Caco-2 (cell line): ENCODE results near the gene TGFBRAP1. TPM values are rescaled to one million over a fixed set of nuclear protein-coding genes. Genes with fewer than 3 reads are reported as not detected.

ENCODE experiments used
- BruUV-seq: library from RNA; stranded (reverse); fragments of 400-500 nt; replicated peaks from 2 replicates; lab custom pipeline; 2021; lab: Mats Ljungman, UMichigan
- CTCF ChIA-PET: fragments of 300-600 bp; sonication (Branson Sonifier 250); formaldehyde crosslinking; loops from one replicate; lab custom pipeline; 2022; ENCODE audit warnings: antibody characterized with exemption; lab: Charles Lee
- POLR2A ChIA-PET: fragments of 300-600 bp; sonication (Branson Sonifier 250); formaldehyde crosslinking; loops from one replicate; lab custom pipeline; 2022; ENCODE audit warnings: antibody characterized with exemption; lab: Charles Lee
- DNase-seq, 2 experiments: peaks; one replicate each; pipeline versions ENCODE4 v3.0.0 to v3.0.0-alpha.2; 2020 to 2022
- H3K27me3 ChIP-seq: replicated peaks from 2 replicates; pipeline ENCODE4 v1.6.0; 2011; ENCODE audit warnings: low read length; ENCODE audit not compliant: control insufficient read depth, insufficient read depth
- H3K36me3 ChIP-seq: 2 replicates; pipeline ENCODE4 v1.5.1; 2011; ENCODE audit warnings: low read length; ENCODE audit not compliant: control insufficient read depth, insufficient read depth
- H3K4me1 ChIP-seq: fragments of 250-450 bp; sonication (Bioruptor Pico); 2 replicates; pipeline ENCODE4 v1.5.1; 2020; ENCODE audit warnings: mild to moderate bottlenecking
- H3K4me3 ChIP-seq: 2 replicates; pipeline ENCODE4 v1.5.1; 2011; ENCODE audit warnings: low read depth, mild to moderate bottlenecking, control low read depth, low read length
- H3K9me3 ChIP-seq: fragments of 250-450 bp; sonication (Bioruptor Pico); 2 replicates; pipeline ENCODE4 v1.5.1; 2020; ENCODE audit warnings: mild to moderate bottlenecking, moderate library complexity
- H3K27ac Mint-ChIP-seq: one replicate; pipeline ENCODE4 v1.8.0; 2022; ENCODE audit warnings: mixed read lengths; ENCODE audit not compliant: unreplicated experiment
- H3K27me3 Mint-ChIP-seq: one replicate; pipeline ENCODE4 v1.8.0; 2022; ENCODE audit warnings: mixed read lengths; ENCODE audit not compliant: insufficient read depth, unreplicated experiment
- H3K36me3 Mint-ChIP-seq: one replicate; pipeline ENCODE4 v1.8.0; 2022; ENCODE audit warnings: mild to moderate bottlenecking, mixed read lengths; ENCODE audit not compliant: insufficient read depth, unreplicated experiment
- H3K4me1 Mint-ChIP-seq: one replicate; pipeline ENCODE4 v1.8.0; 2022; ENCODE audit warnings: low read depth, mixed read lengths; ENCODE audit not compliant: unreplicated experiment
- H3K4me3 Mint-ChIP-seq: one replicate; pipeline ENCODE4 v1.8.0; 2022; ENCODE audit warnings: mild to moderate bottlenecking, moderate library complexity, mixed read lengths; ENCODE audit not compliant: unreplicated experiment
- H3K9me3 Mint-ChIP-seq: one replicate; pipeline ENCODE4 v1.8.0; 2022; ENCODE audit warnings: mixed read lengths; ENCODE audit not compliant: unreplicated experiment
- intact Hi-C: fragments of 100-400 bp; cut with micrococcal nuclease; formaldehyde crosslinking; loops from one replicate; pipeline ENCODE4 v1.10.0; 2022; ENCODE audit not compliant: unreplicated experiment
- total RNA-seq: library from RNA; stranded (reverse); gene quantifications from 2 replicates; pipeline ENCODE4 v1.2.3, GENCODE V29; 2022
- TF ChIP-seq, protein P1 (sequence below), 2 experiments: fragments of 200-600 bp in 1 of 2; IDR thresholded peaks; 1 replicate in 1 of 2; 2 replicates in 1 of 2; pipeline versions ENCODE4 v1.5.1 to v1.8.0; 2011 to 2022; ENCODE audit warnings: antibody characterized with exemption in 1 of 2, control low read depth in 1 of 2, inconsistent platforms in 1 of 2, low read depth in 1 of 2, low read length in 1 of 2, mild to moderate bottlenecking in 1 of 2, moderate library complexity in 1 of 2; ENCODE audit not compliant: insufficient read depth in 1 of 2, severe bottlenecking in 1 of 2, unreplicated experiment in 1 of 2

TGFBRAP1 gene
- total RNA-seq, 1 experiment from 2014 or later: 26.0 TPM

DNA sequence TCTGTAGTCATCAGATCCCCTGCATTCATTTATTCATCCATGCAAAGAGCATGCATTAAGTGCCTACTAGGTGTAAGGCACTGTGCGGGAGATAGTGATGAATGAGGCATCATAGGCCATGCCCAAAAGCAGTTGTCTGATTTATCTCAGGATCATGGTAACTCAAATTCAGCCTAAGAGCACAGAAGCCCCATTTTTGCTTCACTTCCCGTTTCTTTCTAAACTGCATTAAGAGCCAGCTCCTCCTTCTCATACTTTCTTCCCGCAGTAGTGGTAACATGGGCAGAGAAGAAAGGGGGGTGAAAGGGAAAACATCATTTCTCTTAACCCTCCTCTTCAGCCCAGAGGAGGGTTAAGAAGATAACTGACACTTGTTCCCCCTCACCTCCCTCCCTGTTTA, 85.1 kb downstream of the TGFBRAP1 start:
- peaks cover 3% of the 10 kb centered on the region for H3K27me3 Mint-ChIP-seq
- H3K4me1 Mint-ChIP-seq: no peaks in the 10 kb centered on the region
- TF ChIP-seq, protein P1, sequence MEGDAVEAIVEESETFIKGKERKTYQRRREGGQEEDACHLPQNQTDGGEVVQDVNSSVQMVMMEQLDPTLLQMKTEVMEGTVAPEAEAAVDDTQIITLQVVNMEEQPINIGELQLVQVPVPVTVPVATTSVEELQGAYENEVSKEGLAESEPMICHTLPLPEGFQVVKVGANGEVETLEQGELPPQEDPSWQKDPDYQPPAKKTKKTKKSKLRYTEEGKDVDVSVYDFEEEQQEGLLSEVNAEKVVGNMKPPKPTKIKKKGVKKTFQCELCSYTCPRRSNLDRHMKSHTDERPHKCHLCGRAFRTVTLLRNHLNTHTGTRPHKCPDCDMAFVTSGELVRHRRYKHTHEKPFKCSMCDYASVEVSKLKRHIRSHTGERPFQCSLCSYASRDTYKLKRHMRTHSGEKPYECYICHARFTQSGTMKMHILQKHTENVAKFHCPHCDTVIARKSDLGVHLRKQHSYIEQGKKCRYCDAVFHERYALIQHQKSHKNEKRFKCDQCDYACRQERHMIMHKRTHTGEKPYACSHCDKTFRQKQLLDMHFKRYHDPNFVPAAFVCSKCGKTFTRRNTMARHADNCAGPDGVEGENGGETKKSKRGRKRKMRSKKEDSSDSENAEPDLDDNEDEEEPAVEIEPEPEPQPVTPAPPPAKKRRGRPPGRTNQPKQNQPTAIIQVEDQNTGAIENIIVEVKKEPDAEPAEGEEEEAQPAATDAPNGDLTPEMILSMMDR (IDR thresholded peaks at IDR 0.05; ENCODE audit: insufficient read depth in 1 of 2, low read depth in 1 of 2, low read length in 1 of 2, severe bottlenecking in 1 of 2, unreplicated experiment in 1 of 2): no peak
- no peaks in the 10 kb centered on the region for H3K9me3 Mint-ChIP-seq
- Histone ChIP-seq H3K36me3 (no peaks in the 10 kb centered on the region), H3K4me1 (no peaks in the 10 kb centered on the region; the same call in 1 of the 2 replicates), H3K4me3 (no peak overlapping the region), H3K27me3 (no peaks in the 10 kb centered on the region), H3K9me3 (no peaks in the 10 kb centered on the region)
- no peak for DNase-seq
- intact Hi-C loops: loop anchor here (2.0 kb wide), 1 partner anchor 50 kb away; no protein-coding TSS in a partner anchor
- H3K36me3 Mint-ChIP-seq: no peaks in the 10 kb centered on the region
- no peak overlapping the region for H3K27ac Mint-ChIP-seq
- ChIA-PET POLR2A (no interaction called here), CTCF (interaction anchor here (1.6 kb wide), 1 partner anchor 65 kb away, joined by 3 read pairs; no protein-coding TSS in a partner anchor)
- BruUV-seq: no TSS peak
- H3K4me3 Mint-ChIP-seq: no peak overlapping the region

DNA sequence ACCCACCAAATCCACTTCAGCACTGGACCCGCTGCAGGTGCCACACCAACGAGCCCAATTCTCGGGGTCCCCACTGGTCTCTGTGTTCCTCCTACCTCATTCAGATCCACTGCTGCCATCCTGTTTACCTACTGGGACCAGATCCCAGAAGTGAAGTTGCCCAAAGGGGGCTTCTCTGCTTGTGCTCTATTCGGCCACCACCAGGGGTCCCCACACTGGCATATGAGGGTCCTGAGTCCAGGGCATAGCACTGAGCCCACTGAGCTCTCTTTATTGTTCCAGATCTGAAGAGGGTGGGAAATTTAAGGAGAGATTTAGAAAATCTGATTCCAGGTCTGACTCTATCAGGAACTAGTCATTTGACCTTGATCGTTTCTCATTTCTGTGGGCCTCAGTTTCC, 85.6 kb downstream of the TGFBRAP1 start:
- no TSS peak for BruUV-seq
- CTCF ChIA-PET: interaction anchor here (1.1 to 1.6 kb wide), 2 partner anchors 51 to 64 kb away, joined by 3 to 4 read pairs; no protein-coding TSS in a partner anchor
- H3K36me3 Mint-ChIP-seq: no peaks in the 10 kb centered on the region

DNA sequence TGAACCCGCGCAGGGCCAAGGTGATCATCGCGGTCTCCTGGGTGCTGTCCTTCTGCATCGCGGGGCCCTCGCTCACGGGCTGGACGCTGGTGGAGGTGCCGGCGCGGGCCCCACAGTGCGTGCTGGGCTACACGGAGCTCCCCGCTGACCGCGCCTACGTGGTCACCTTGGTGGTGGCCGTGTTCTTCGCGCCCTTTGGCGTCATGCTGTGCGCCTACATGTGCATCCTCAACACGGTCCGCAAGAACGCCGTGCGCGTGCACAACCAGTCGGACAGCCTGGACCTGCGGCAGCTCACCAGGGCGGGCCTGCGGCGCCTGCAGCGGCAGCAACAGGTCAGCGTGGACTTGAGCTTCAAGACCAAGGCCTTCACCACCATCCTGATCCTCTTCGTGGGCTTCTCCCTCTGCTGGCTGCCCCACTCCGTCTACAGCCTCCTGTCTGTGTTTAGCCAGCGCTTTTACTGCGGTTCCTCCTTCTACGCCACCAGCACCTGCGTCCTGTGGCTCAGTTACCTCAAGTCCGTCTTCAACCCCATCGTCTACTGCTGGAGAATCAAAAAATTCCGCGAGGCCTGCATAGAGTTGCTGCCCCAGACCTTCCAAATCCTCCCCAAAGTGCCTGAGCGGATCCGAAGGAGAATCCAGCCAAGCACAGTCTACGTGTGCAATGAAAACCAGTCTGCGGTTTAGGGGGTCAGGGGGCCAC, 87.1 kb downstream of the TGFBRAP1 start:
- CTCF ChIA-PET: no interaction called here

More for the DNA sequence above, 85.6 kb downstream of the TGFBRAP1 start:
- intact Hi-C loops: loop anchor here (2.0 kb wide), 1 partner anchor 51 kb away; no protein-coding TSS in a partner anchor
- Histone ChIP-seq H3K4me1 (no peaks in the 10 kb centered on the region; the same call in 1 of the 2 replicates), H3K27me3 (no peaks in the 10 kb centered on the region), H3K36me3 (no peaks in the 10 kb centered on the region), H3K9me3 (no peaks in the 10 kb centered on the region), H3K4me3 (no peak overlapping the region)
- H3K27me3 Mint-ChIP-seq: peaks cover 3% of the 10 kb centered on the region
- no peak overlapping the region for H3K27ac Mint-ChIP-seq
- TF ChIP-seq, protein P1 (IDR thresholded peaks at IDR 0.05; ENCODE audit: insufficient read depth in 1 of 2, low read depth in 1 of 2, low read length in 1 of 2, severe bottlenecking in 1 of 2, unreplicated experiment in 1 of 2): peak in 1 of 2 experiments; percentile 37
- no peaks in the 10 kb centered on the region for H3K9me3 Mint-ChIP-seq
- H3K4me3 Mint-ChIP-seq: no peak overlapping the region
- POLR2A ChIA-PET: no interaction called here
- no peaks in the 10 kb centered on the region for H3K4me1 Mint-ChIP-seq
- peak in 1 of 2 experiments; percentile 19 for DNase-seq

More for the DNA sequence above, 87.1 kb downstream of the TGFBRAP1 start:
- POLR2A ChIA-PET: no interaction called here
- H3K9me3 Mint-ChIP-seq: no peaks in the 10 kb centered on the region
- BruUV-seq: no TSS peak
- H3K9me3 ChIP-seq: no peaks in the 10 kb centered on the region
- H3K27me3 ChIP-seq: no peaks in the 10 kb centered on the region
- no peak overlapping the region for H3K4me3 ChIP-seq
- H3K36me3 ChIP-seq: no peaks in the 10 kb centered on the region
- H3K36me3 Mint-ChIP-seq: no peaks in the 10 kb centered on the region
- DNase-seq: no peak
- peaks cover 3% of the 10 kb centered on the region for H3K27me3 Mint-ChIP-seq
- no peaks in the 10 kb centered on the region for H3K4me1 Mint-ChIP-seq
- H3K27ac Mint-ChIP-seq: no peak overlapping the region
- TF ChIP-seq, protein P1 (IDR thresholded peaks at IDR 0.05; ENCODE audit: insufficient read depth in 1 of 2, low read depth in 1 of 2, low read length in 1 of 2, severe bottlenecking in 1 of 2, unreplicated experiment in 1 of 2): no peak
- no peak overlapping the region for H3K4me3 Mint-ChIP-seq
- intact Hi-C loops: no loop called here
- no peaks in the 10 kb centered on the region; the same call in 1 of the 2 replicates for H3K4me1 ChIP-seq
